OCI-LY7 (cell line): Measurements from ENCODE around the gene CTBP1. TPM values are rescaled to one million over a fixed set of nuclear protein-coding genes. Genes with fewer than 3 reads are reported as not detected.

Experiments used
- BruUV-seq: library from RNA; stranded (reverse); fragments of 400-500 nt; replicated peaks from 2 replicates; lab custom pipeline; 2021; lab: Mats Ljungman, UMichigan
- CTCF ChIA-PET: fragments of 300-600 bp; sonication (Branson Sonifier 250); formaldehyde crosslinking; loops from one replicate; lab custom pipeline; 2022; ENCODE audit warnings: antibody characterized with exemption; ENCODE audit not compliant: unreplicated experiment; lab: Charles Lee
- POLR2A ChIA-PET: fragments of 300-600 bp; sonication (Branson Sonifier 250); formaldehyde crosslinking; loops from one replicate; lab custom pipeline; 2022; ENCODE audit warnings: antibody characterized with exemption; lab: Charles Lee
- DNase-seq: peaks from one replicate; pipeline ENCODE4 v3.0.0-alpha.2; 2015; ENCODE audit warnings: low spot score
- H2AFZ ChIP-seq: fragments of 200-600 bp; sonication (generic), shearing (Covaris generic); 2 replicates; pipeline ENCODE4 v1.6.1; 2014; ENCODE audit warnings: mild to moderate bottlenecking, antibody characterized with exemption, low read length, moderate library complexity
- H3K27ac ChIP-seq: fragments of 200-600 bp; sonication (generic); 2 replicates; pipeline ENCODE4 v1.5.1; 2014; ENCODE audit warnings: mixed run types, low read depth, mild to moderate bottlenecking, moderate library complexity, low read length, inconsistent platforms; ENCODE audit not compliant: poor library complexity, severe bottlenecking
- H3K36me3 ChIP-seq: fragments of 200-600 bp; sonication (generic); 2 replicates; pipeline ENCODE4 v1.6.1; 2014; ENCODE audit warnings: mild to moderate bottlenecking, antibody characterized with exemption, low read length, moderate library complexity, mixed read lengths; ENCODE audit not compliant: insufficient read depth
- H3K4me1 ChIP-seq: fragments of 200-600 bp; sonication (generic); 2 replicates; pipeline ENCODE4 v1.5.1; 2014; ENCODE audit warnings: mild to moderate bottlenecking, low read length; ENCODE audit not compliant: insufficient read depth, poor library complexity, severe bottlenecking
- H3K4me2 ChIP-seq: fragments of 200-600 bp; sonication (generic); 2 replicates; pipeline ENCODE4 v1.6.1; 2014; ENCODE audit warnings: mild to moderate bottlenecking, low read length
- H3K4me3 ChIP-seq: fragments of 200-600 bp; sonication (generic); 2 replicates; pipeline ENCODE4 v1.5.1; 2014; ENCODE audit warnings: mild to moderate bottlenecking, low read depth, low read length; ENCODE audit not compliant: poor library complexity, severe bottlenecking
- H3K79me2 ChIP-seq: fragments of 200-600 bp; sonication (generic); 2 replicates; pipeline ENCODE4 v1.6.1; 2016; ENCODE audit warnings: low read depth, mild to moderate bottlenecking, low read length, moderate library complexity, mixed read lengths; ENCODE audit not compliant: insufficient read depth
- H3K9me2 ChIP-seq: fragments of 200-600 bp; sonication (generic); 2 replicates; pipeline ENCODE4 v1.6.1; 2016; ENCODE audit warnings: mild to moderate bottlenecking, low read length, mixed read lengths; ENCODE audit not compliant: insufficient read depth
- H3K9me3 ChIP-seq: fragments of 200-600 bp; sonication (generic); 2 replicates; pipeline ENCODE4 v1.6.1; 2014; ENCODE audit warnings: mild to moderate bottlenecking, mixed run types, low read length, mixed read lengths
- H4K20me1 ChIP-seq: fragments of 200-600 bp; sonication (generic); 2 replicates; pipeline ENCODE4 v1.6.1; 2014; ENCODE audit warnings: mild to moderate bottlenecking, antibody characterized with exemption, low read length, moderate library complexity, mixed read lengths; ENCODE audit not compliant: insufficient read depth
- EZH2phosphoT487 ChIP-seq: fragments of 200-600 bp; sonication (generic); IDR thresholded peaks from 2 replicates; pipeline ENCODE4 v1.6.1; 2018; ENCODE audit warnings: low read depth, borderline replicate concordance, mild to moderate bottlenecking, mixed run types, antibody characterized with exemption, low read length, moderate library complexity, mixed read lengths
- intact Hi-C: fragments of 100-400 bp; cut with micrococcal nuclease; formaldehyde crosslinking; loops from one replicate; pipeline ENCODE4 v1.10.0; 2022; ENCODE audit not compliant: unreplicated experiment
- total RNA-seq, 2 experiments: library from RNA; depleted of rRNA in 1 of 2; stranded (reverse); fragments of >200 nt in 1 of 2; shearing (Covaris generic) in 1 of 2; gene quantifications; 2 replicates each; pipeline ENCODE4 v1.2.3, GENCODE V29; 2014 to 2022
- TF ChIP-seq, protein P1 (sequence below): fragments of 200-600 bp; sonication (generic); conservative IDR thresholded peaks from 2 replicates; pipeline ENCODE4 v1.5.1; 2014; ENCODE audit warnings: mild to moderate bottlenecking, antibody characterized with exemption, low read length, moderate library complexity, mixed read lengths

Gene CTBP1
- total RNA-seq, 2 experiments from 2014 or later: 238 to 311 TPM

DNA sequence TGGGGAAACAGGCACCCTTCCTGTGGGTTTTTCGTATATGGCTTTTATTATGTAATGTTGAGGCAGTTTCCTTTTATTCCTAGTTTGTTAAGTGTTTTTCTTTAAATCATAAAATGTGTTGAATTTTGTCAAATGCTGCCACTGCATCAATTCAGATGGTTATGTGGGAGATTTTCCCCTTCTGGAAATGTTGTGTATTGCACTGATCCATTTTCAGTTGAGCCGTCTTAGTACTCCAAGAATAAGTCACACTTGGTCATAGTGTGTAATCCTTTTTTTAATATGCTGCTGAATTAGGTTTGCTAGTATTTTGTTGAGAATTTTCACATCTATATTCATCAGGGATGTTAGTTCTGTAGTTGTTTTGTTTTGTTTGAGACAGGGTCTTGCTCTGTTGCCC lies 9.5 kb upstream of the CTBP1 start:
- Histone ChIP-seq H3K27ac (no peak overlapping the region), H3K4me1 (no peaks in the 10 kb centered on the region), H2AFZ (no peak overlapping the region), H3K4me3 (no peak overlapping the region), H4K20me1 (no peaks in the 10 kb centered on the region), H3K4me2 (no peak overlapping the region), H3K79me2 (no peaks in the 10 kb centered on the region), H3K9me3 (peaks cover 32% of the 10 kb centered on the region), H3K36me3 (no peaks in the 10 kb centered on the region; the same call in 1 of the 2 replicates), H3K9me2 (no peaks in the 10 kb centered on the region)
- ChIA-PET POLR2A (interaction anchor here (1.1 kb wide), 1 partner anchor 42 kb away, joined by 3 read pairs; no protein-coding TSS in a partner anchor), CTCF (no interaction called here)
- BruUV-seq: no TSS peak
- intact Hi-C loops: no loop called here
- no peak for DNase-seq
- no peak for TF ChIP-seq EZH2phosphoT487
- TF ChIP-seq, protein P1, sequence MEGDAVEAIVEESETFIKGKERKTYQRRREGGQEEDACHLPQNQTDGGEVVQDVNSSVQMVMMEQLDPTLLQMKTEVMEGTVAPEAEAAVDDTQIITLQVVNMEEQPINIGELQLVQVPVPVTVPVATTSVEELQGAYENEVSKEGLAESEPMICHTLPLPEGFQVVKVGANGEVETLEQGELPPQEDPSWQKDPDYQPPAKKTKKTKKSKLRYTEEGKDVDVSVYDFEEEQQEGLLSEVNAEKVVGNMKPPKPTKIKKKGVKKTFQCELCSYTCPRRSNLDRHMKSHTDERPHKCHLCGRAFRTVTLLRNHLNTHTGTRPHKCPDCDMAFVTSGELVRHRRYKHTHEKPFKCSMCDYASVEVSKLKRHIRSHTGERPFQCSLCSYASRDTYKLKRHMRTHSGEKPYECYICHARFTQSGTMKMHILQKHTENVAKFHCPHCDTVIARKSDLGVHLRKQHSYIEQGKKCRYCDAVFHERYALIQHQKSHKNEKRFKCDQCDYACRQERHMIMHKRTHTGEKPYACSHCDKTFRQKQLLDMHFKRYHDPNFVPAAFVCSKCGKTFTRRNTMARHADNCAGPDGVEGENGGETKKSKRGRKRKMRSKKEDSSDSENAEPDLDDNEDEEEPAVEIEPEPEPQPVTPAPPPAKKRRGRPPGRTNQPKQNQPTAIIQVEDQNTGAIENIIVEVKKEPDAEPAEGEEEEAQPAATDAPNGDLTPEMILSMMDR: 0 out of 2 replicates have a peak, but pooled peaks have one; percentile 17

DNA sequence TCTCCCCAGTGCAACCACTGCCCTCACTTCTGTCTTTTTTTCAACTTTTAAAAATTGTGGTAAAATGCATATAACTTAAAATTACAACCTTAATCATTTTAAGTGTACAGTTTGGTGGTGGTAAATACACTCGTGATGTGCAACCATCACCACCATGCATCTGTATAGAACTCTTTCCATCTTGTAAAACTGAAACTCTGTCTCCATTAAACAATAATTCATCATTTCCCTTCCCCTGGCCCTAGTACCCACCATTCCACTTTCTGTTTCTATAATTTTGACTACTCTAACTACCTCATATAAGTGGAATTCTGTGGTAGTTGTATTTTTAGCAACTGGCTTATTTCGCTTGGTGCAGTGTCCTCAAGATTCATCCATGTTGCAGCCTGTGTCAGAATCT lies 6.8 kb upstream of the CTBP1 start:
- ChIA-PET POLR2A (interaction anchor here (0.6 kb wide), 1 partner anchor 31 kb away, joined by 4 read pairs; no protein-coding TSS in a partner anchor), CTCF (no interaction called here)
- no peak overlapping the region for H3K27ac ChIP-seq
- no peaks in the 10 kb centered on the region for H3K4me1 ChIP-seq
- no peaks in the 10 kb centered on the region for H4K20me1 ChIP-seq
- H3K4me3 ChIP-seq: no peak overlapping the region
- no peak overlapping the region for H2AFZ ChIP-seq
- peaks cover 27% of the 10 kb centered on the region for H3K36me3 ChIP-seq
- no peak for TF ChIP-seq EZH2phosphoT487
- TF ChIP-seq, protein P1: no peak
- no peak overlapping the region for H3K4me2 ChIP-seq
- intact Hi-C loops: no loop called here
- peaks cover 32% of the 10 kb centered on the region for H3K9me3 ChIP-seq
- no TSS peak for BruUV-seq
- no peaks in the 10 kb centered on the region for H3K79me2 ChIP-seq
- H3K9me2 ChIP-seq: no peaks in the 10 kb centered on the region
- no peak for DNase-seq

DNA sequence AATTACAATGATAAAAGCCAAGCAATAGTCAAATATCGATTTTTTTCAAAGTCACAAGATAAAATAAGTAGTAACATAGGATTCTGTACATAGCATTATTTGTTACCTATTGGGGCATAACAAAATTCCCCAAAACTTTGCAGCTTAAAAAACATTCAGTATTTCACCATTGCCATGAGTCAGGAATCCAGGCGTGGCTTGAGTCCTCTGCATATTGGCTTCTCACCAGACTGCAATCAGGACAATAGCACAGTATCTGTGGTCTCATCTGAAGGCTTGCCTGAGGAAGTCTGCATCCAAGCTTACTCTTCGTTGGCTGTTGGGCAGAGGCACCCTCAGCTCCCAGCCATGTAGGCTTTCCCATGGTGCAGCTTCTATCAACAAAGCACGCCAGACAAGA lies 6.2 kb upstream of the CTBP1 start:
- Histone ChIP-seq H3K4me3 (no peak overlapping the region), H3K79me2 (peaks cover 2% of the 10 kb centered on the region; the same call in 1 of the 2 replicates), H3K36me3 (peaks cover 30% of the 10 kb centered on the region), H2AFZ (no peak overlapping the region), H3K9me2 (no peaks in the 10 kb centered on the region), H3K27ac (no peak overlapping the region), H4K20me1 (no peaks in the 10 kb centered on the region), H3K9me3 (peaks cover 32% of the 10 kb centered on the region), H3K4me2 (no peak overlapping the region), H3K4me1 (peaks cover 5% of the 10 kb centered on the region)
- BruUV-seq: no TSS peak
- no peak for DNase-seq
- ChIA-PET POLR2A (interaction anchor here (0.6 kb wide), 1 partner anchor 32 kb away, joined by 4 read pairs; no protein-coding TSS in a partner anchor), CTCF (no interaction called here)
- intact Hi-C loops: no loop called here
- TF ChIP-seq EZH2phosphoT487: no peak
- TF ChIP-seq, protein P1: no peak
